ENCODE data around the gene SMARCA1.
"Not testable (repeated sequence)": the region's sequence is repeated elsewhere in the genome, so short reads cannot be mapped to it uniquely, and the experiment has no call there.

The SMARCA1 gene, protein sequence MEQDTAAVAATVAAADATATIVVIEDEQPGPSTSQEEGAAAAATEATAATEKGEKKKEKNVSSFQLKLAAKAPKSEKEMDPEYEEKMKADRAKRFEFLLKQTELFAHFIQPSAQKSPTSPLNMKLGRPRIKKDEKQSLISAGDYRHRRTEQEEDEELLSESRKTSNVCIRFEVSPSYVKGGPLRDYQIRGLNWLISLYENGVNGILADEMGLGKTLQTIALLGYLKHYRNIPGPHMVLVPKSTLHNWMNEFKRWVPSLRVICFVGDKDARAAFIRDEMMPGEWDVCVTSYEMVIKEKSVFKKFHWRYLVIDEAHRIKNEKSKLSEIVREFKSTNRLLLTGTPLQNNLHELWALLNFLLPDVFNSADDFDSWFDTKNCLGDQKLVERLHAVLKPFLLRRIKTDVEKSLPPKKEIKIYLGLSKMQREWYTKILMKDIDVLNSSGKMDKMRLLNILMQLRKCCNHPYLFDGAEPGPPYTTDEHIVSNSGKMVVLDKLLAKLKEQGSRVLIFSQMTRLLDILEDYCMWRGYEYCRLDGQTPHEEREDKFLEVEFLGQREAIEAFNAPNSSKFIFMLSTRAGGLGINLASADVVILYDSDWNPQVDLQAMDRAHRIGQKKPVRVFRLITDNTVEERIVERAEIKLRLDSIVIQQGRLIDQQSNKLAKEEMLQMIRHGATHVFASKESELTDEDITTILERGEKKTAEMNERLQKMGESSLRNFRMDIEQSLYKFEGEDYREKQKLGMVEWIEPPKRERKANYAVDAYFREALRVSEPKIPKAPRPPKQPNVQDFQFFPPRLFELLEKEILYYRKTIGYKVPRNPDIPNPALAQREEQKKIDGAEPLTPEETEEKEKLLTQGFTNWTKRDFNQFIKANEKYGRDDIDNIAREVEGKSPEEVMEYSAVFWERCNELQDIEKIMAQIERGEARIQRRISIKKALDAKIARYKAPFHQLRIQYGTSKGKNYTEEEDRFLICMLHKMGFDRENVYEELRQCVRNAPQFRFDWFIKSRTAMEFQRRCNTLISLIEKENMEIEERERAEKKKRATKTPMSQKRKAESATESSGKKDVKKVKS

GRCh38 chrX:129523079-129523911 is at the start of gene SMARCA1:
TSS of gene SMARCA1 (minus strand) at chrX:129523490. CDS start at chrX:129523370, 120 bp downstream.
- DNase-seq (ENCODE audit: low spot score): no peak
- TF ChIP-seq CTCF (IDR thresholded peaks at IDR 0.05; ENCODE audit: extremely low read depth, insufficient read depth, missing control alignments): no peak
- in situ Hi-C loops (cut with MboI; ENCODE audit: low pct_unique_long_range_greater_than_20kb, low sequenced_read_pairs, unreplicated experiment): no loop called here

- no peak for TF ChIP-seq CTCF (IDR thresholded peaks at IDR 0.05; ENCODE audit: extremely low read depth, insufficient read depth, missing control alignments)
- DNase-seq (ENCODE audit: low spot score): no peak
- in situ Hi-C loops (cut with MboI; ENCODE audit: low pct_unique_long_range_greater_than_20kb, low sequenced_read_pairs, unreplicated experiment): no loop called here
These were observed 49.1 kb upstream of the SMARCA1 start for GRCh38 chrX:129572422-129572821.

GRCh38 chrX:129568349-129568748 is 45.1 kb upstream of the SMARCA1 start:
- no peak for DNase-seq (ENCODE audit: low spot score)
- in situ Hi-C loops (cut with MboI; ENCODE audit: low pct_unique_long_range_greater_than_20kb, low sequenced_read_pairs, unreplicated experiment): no loop called here
- no peak for TF ChIP-seq CTCF (IDR thresholded peaks at IDR 0.05; ENCODE audit: extremely low read depth, insufficient read depth, missing control alignments)

GRCh38 chrX:129566073-129566472 is 42.8 kb upstream of the SMARCA1 start:
- in situ Hi-C loops (cut with MboI; ENCODE audit: low pct_unique_long_range_greater_than_20kb, low sequenced_read_pairs, unreplicated experiment): no loop called here
- TF ChIP-seq CTCF (IDR thresholded peaks at IDR 0.05; ENCODE audit: extremely low read depth, insufficient read depth, missing control alignments): no peak
- DNase-seq (ENCODE audit: low spot score): no peak

DNA sequence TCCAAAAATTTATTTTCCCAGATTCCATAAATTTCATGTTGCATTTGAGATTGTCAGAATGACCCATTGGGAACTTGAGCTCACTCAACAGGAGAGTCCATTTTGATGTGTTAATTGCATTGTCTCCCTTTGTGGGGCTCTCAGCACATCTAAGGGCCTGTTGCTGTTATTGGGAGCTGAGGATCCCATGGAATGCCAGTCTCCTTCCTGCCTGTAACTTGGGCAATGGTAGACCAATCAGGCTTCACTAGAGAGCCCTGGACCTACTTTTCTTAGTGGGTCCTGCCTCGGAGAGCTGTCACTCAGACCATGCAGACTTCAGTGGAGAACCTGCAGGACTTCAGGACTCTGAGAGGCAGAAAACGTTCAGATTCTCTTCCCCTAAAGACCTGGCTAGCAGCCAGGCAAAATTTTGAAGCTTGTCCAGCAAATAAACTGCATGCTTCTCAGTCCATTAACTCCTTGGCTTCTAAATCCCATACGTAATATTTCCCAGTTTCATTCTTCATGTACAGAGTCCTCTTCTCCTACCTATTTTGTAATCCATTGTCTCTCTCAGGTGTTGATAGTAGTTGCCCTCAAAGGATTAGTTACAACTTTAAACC is 41.9 kb upstream of the SMARCA1 start:
- in situ Hi-C loops (cut with MboI; ENCODE audit: low pct_unique_long_range_greater_than_20kb, low sequenced_read_pairs, unreplicated experiment): no loop called here
- no peak for TF ChIP-seq CTCF (IDR thresholded peaks at IDR 0.05; ENCODE audit: extremely low read depth, insufficient read depth, missing control alignments)
- DNase-seq (ENCODE audit: low spot score): no peak

DNA sequence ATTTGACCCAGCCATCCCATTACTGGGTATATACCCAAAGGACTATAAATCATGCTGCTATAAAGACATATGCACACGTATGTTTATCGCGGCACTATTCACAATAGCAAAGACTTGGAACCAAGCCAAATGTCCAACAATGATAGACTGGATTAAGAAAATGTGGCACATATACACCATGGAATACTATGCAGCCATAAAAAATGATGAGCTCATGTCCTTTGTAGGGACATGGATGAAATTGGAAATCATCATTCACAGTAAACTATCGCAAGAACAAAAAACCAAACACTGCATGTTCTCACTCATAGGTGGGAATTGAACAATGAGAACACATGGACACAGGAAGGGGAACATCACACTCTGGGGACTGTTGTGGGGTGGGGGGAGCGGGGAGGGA is 41.1 kb upstream of the SMARCA1 start:
- DNase-seq (ENCODE audit: low spot score); in situ Hi-C loops (cut with MboI; ENCODE audit: low pct_unique_long_range_greater_than_20kb, low sequenced_read_pairs, unreplicated experiment): not testable (repeated sequence)

Data from GM13977 (cell line).